WTC11 (cell line): ENCODE measurements around the gene FLYWCH2. TPM values are rescaled to one million over a fixed set of nuclear protein-coding genes. Genes with fewer than 3 reads are reported as not detected.

Source experiments
- ATAC-seq: fragments of 200-7000 bp; cut with Tn5 transposase; 2 replicates; pipeline ENCODE4 v1.10.0; 2021; ENCODE audit warnings: mild to moderate bottlenecking, moderate library complexity
- CTCF ChIA-PET: fragments of 300-600 bp; sonication (Branson Sonifier 250); formaldehyde crosslinking; loops from one replicate; lab custom pipeline; 2021; ENCODE audit warnings: antibody characterized with exemption; lab: Charles Lee
- POLR2A ChIA-PET: fragments of 350-600 bp; sonication (Branson Sonifier 250); formaldehyde crosslinking; loops from one replicate; lab custom pipeline; 2021; ENCODE audit warnings: antibody characterized with exemption; lab: Charles Lee
- DNase-seq: peaks from one replicate; pipeline ENCODE4 v3.0.0; 2021; ENCODE audit warnings: low spot score
- H3K27ac Mint-ChIP-seq: 2 replicates; pipeline ENCODE4 v1.8.0; 2021; ENCODE audit warnings: mixed read lengths
- H3K27me3 Mint-ChIP-seq: 2 replicates; pipeline ENCODE4 v1.8.0; 2021; ENCODE audit warnings: low read depth, mild to moderate bottlenecking, moderate library complexity, mixed read lengths
- H3K36me3 Mint-ChIP-seq: 2 replicates; pipeline ENCODE4 v1.8.0; 2021; ENCODE audit warnings: mixed read lengths
- H3K4me1 Mint-ChIP-seq: 2 replicates; pipeline ENCODE4 v1.8.0; 2022; ENCODE audit warnings: mixed read lengths
- H3K4me3 Mint-ChIP-seq: 2 replicates; pipeline ENCODE4 v1.8.0; 2021; ENCODE audit warnings: mild to moderate bottlenecking, moderate library complexity, mixed read lengths
- H3K9me3 Mint-ChIP-seq: 2 replicates; pipeline ENCODE4 v1.8.0; 2021; ENCODE audit warnings: mixed read lengths
- ATF1 ChIP-seq: sonication (generic); formaldehyde crosslinking; IDR thresholded peaks from 2 replicates; pipeline ENCODE4 v1.8.1; 2023; ENCODE audit warnings: mild to moderate bottlenecking, moderate library complexity, missing genetic modification reagents
- ATF6 ChIP-seq: sonication (generic); formaldehyde crosslinking; IDR thresholded peaks from 2 replicates; pipeline ENCODE4 v1.8.1; 2023; ENCODE audit warnings: mild to moderate bottlenecking, missing genetic modification reagents
- CREB1 ChIP-seq: sonication (generic); formaldehyde crosslinking; IDR thresholded peaks from 2 replicates; pipeline ENCODE4 v1.8.0; 2023; ENCODE audit warnings: mild to moderate bottlenecking, missing genetic modification reagents
- CREM ChIP-seq: sonication (generic); formaldehyde crosslinking; IDR thresholded peaks from 2 replicates; pipeline ENCODE4 v1.8.1; 2022; ENCODE audit warnings: mild to moderate bottlenecking, missing genetic modification reagents, moderate library complexity
- CTCF ChIP-seq: fragments of 200-600 bp; IDR thresholded peaks from 2 replicates; pipeline ENCODE4 v1.8.0; 2022; ENCODE audit warnings: antibody characterized with exemption
- GTF2I ChIP-seq: fragments of 250-450 bp; sonication (Bioruptor Pico); conservative IDR thresholded peaks from 2 replicates; pipeline ENCODE4 v1.4.0; 2021; ENCODE audit warnings: mild to moderate bottlenecking
- HMGA2 ChIP-seq: fragments of 250-450 bp; sonication (Bioruptor Pico); IDR thresholded peaks from 2 replicates; pipeline ENCODE4 v1.4.0; 2021; ENCODE audit warnings: mild to moderate bottlenecking, moderate library complexity
- IRF1 ChIP-seq: sonication (generic); formaldehyde crosslinking; IDR thresholded peaks from 2 replicates; pipeline ENCODE4 v1.8.0; 2023; ENCODE audit warnings: missing genetic modification reagents
- JAZF1 ChIP-seq: fragments of 250-450 bp; sonication (Bioruptor Pico); IDR thresholded peaks from 2 replicates; pipeline ENCODE4 v1.9.0; 2021; ENCODE audit warnings: moderate library complexity, mild to moderate bottlenecking, inconsistent platforms
- JUN ChIP-seq: sonication (generic); formaldehyde crosslinking; IDR thresholded peaks from 2 replicates; pipeline ENCODE4 v1.8.0; 2023; ENCODE audit warnings: mild to moderate bottlenecking, missing genetic modification reagents
- MYBL2 ChIP-seq: sonication (generic); formaldehyde crosslinking; IDR thresholded peaks from 2 replicates; pipeline ENCODE4 v1.8.1; 2023; ENCODE audit warnings: mild to moderate bottlenecking, moderate library complexity, missing genetic modification reagents
- NFATC4 ChIP-seq: fragments of 250-450 bp; sonication (Bioruptor Pico); IDR thresholded peaks from 2 replicates; pipeline ENCODE4 v1.9.0; 2021; ENCODE audit warnings: mild to moderate bottlenecking
- NR3C1 ChIP-seq: sonication (generic); formaldehyde crosslinking; conservative IDR thresholded peaks from 2 replicates; pipeline ENCODE4 v1.8.1; 2023; ENCODE audit warnings: low read depth, mild to moderate bottlenecking, missing genetic modification reagents
- SOX15 ChIP-seq: fragments of 250-450 bp; sonication (Bioruptor Pico); IDR thresholded peaks from 2 replicates; pipeline ENCODE4 v1.9.0; 2021; ENCODE audit warnings: mild to moderate bottlenecking
- SP1 ChIP-seq: sonication (generic); formaldehyde crosslinking; conservative IDR thresholded peaks from 2 replicates; pipeline ENCODE4 v1.8.1; 2022; ENCODE audit warnings: missing genetic modification reagents
- TCF7 ChIP-seq: sonication (generic); formaldehyde crosslinking; IDR thresholded peaks from 2 replicates; pipeline ENCODE4 v1.8.0; 2022; ENCODE audit warnings: mild to moderate bottlenecking, low read depth, missing genetic modification reagents, moderate library complexity
- TEAD1 ChIP-seq: sonication (generic); formaldehyde crosslinking; IDR thresholded peaks from 2 replicates; pipeline ENCODE4 v1.8.0; 2022; ENCODE audit warnings: mild to moderate bottlenecking, missing genetic modification reagents
- TEAD4 ChIP-seq: sonication (generic); formaldehyde crosslinking; IDR thresholded peaks from 2 replicates; pipeline ENCODE4 v1.8.0; 2022; ENCODE audit warnings: mild to moderate bottlenecking, missing genetic modification reagents
- USF1 ChIP-seq: sonication (generic); formaldehyde crosslinking; IDR thresholded peaks from 2 replicates; pipeline ENCODE4 v1.8.0; 2022; ENCODE audit warnings: mild to moderate bottlenecking, missing genetic modification reagents
- ZBTB21 ChIP-seq: sonication (generic); formaldehyde crosslinking; IDR thresholded peaks from 2 replicates; pipeline ENCODE4 v1.8.1; 2023; ENCODE audit warnings: mild to moderate bottlenecking, missing genetic modification reagents, borderline replicate concordance
- ZNF281 ChIP-seq: sonication (generic); formaldehyde crosslinking; IDR thresholded peaks from 2 replicates; pipeline ENCODE4 v1.8.0; 2023; ENCODE audit warnings: mild to moderate bottlenecking, missing genetic modification reagents
- ZNF416 ChIP-seq: fragments of 250-450 bp; sonication (Bioruptor Pico); IDR thresholded peaks from 2 replicates; pipeline ENCODE4 v1.9.0; 2021; ENCODE audit warnings: mild to moderate bottlenecking, inconsistent platforms
- ZSCAN18 ChIP-seq: fragments of 250-450 bp; sonication (Bioruptor Pico); IDR thresholded peaks from 2 replicates; pipeline ENCODE4 v2.1.2; 2022; ENCODE audit warnings: mild to moderate bottlenecking, moderate library complexity
- total RNA-seq: library from RNA; stranded (reverse); gene quantifications from 3 replicates; pipeline ENCODE4 v1.2.3, GENCODE V29; 2021
- TF ChIP-seq, protein P1 (sequence below): sonication (generic); formaldehyde crosslinking; IDR thresholded peaks from 2 replicates; pipeline ENCODE4 v1.8.1; 2023; ENCODE audit warnings: mild to moderate bottlenecking, missing genetic modification reagents, moderate library complexity
- TF ChIP-seq, protein P2 (sequence below): sonication (generic); formaldehyde crosslinking; IDR thresholded peaks from 2 replicates; pipeline ENCODE4 v1.8.0; 2022; ENCODE audit warnings: mild to moderate bottlenecking, missing genetic modification reagents
- TF ChIP-seq, protein P3 (sequence below): sonication (generic); formaldehyde crosslinking; IDR thresholded peaks from 2 replicates; pipeline ENCODE4 v1.8.1; 2022; ENCODE audit warnings: mild to moderate bottlenecking, missing genetic modification reagents, moderate library complexity, borderline replicate concordance

The FLYWCH2 gene
- total RNA-seq, 1 experiment from 2014 or later = 20.7 TPM

- ATAC-seq (no peak), DNase-seq (no peak)
- Mint-ChIP-seq H3K36me3 (peaks cover 13% of the 10 kb centered on the region), H3K9me3 (no peaks in the 10 kb centered on the region), H3K4me3 (no peak overlapping the region), H3K27me3 (no peaks in the 10 kb centered on the region), H3K4me1 (no peaks in the 10 kb centered on the region), H3K27ac (no peak overlapping the region)
- no peak for TF ChIP-seq SOX15 (CRISPR knock-in tag)
- no peak for TF ChIP-seq NFATC4 (CRISPR knock-in tag)
- TF ChIP-seq ZNF281 (CRISPR knock-in tag) = no peak
- no peak for TF ChIP-seq HMGA2 (CRISPR knock-in tag)
- no peak for TF ChIP-seq JAZF1 (CRISPR knock-in tag)
- TF ChIP-seq ATF1 (CRISPR knock-in tag) = no peak
- TF ChIP-seq MYBL2 = no peak
- TF ChIP-seq CREM (CRISPR knock-in tag) = no peak
- TF ChIP-seq IRF1 (CRISPR knock-in tag) = no peak
- no peak for TF ChIP-seq CREB1 (CRISPR knock-in tag)
- TF ChIP-seq TEAD1 (CRISPR knock-in tag) = no peak
- no peak for TF ChIP-seq TCF7
- TF ChIP-seq ATF6 (CRISPR knock-in tag) = no peak
- no peak for TF ChIP-seq SP1 (CRISPR knock-in tag)
- no peak for TF ChIP-seq GTF2I (CRISPR knock-in tag)
- CTCF ChIA-PET = interaction anchor here (0.7 to 2.7 kb wide), 2 partner anchors 11 to 104 kb away, joined by 4 to 10 read pairs; no protein-coding TSS in a partner anchor
- POLR2A ChIA-PET = no interaction called here
Observed at GRCh38 chr16:2938206-2938605, 55.2 kb downstream of the FLYWCH2 start.

- H3K36me3 Mint-ChIP-seq = peaks cover 16% of the 10 kb centered on the region
- ChIA-PET POLR2A (no interaction called here), CTCF (interaction anchor here (0.6 to 2.2 kb wide), 3 partner anchors 13 to 142 kb away, joined by 3 to 9 read pairs (median 3); no protein-coding TSS in a partner anchor)
- no peak overlapping the region for H3K27ac Mint-ChIP-seq
- H3K27me3 Mint-ChIP-seq = no peaks in the 10 kb centered on the region
- no peak for TF ChIP-seq USF1
- no peak for TF ChIP-seq TEAD4 (CRISPR knock-in tag)
- TF ChIP-seq ZSCAN18 (CRISPR knock-in tag) = no peak
- TF ChIP-seq HMGA2 (CRISPR knock-in tag) = no peak
- no peak for TF ChIP-seq CTCF
- TF ChIP-seq, protein P1, sequence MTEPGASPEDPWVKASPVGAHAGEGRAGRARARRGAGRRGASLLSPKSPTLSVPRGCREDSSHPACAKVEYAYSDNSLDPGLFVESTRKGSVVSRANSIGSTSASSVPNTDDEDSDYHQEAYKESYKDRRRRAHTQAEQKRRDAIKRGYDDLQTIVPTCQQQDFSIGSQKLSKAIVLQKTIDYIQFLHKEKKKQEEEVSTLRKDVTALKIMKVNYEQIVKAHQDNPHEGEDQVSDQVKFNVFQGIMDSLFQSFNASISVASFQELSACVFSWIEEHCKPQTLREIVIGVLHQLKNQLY (CRISPR knock-in tag) = no peak
- TF ChIP-seq ZBTB21 (CRISPR knock-in tag) = no peak
- TF ChIP-seq, protein P2, sequence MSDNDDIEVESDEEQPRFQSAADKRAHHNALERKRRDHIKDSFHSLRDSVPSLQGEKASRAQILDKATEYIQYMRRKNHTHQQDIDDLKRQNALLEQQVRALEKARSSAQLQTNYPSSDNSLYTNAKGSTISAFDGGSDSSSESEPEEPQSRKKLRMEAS (CRISPR knock-in tag) = no peak
- no peak for TF ChIP-seq JUN
- no peak for TF ChIP-seq JAZF1 (CRISPR knock-in tag)
- TF ChIP-seq ZNF416 (CRISPR knock-in tag) = no peak
- no peak for TF ChIP-seq NR3C1
- TF ChIP-seq, protein P3, sequence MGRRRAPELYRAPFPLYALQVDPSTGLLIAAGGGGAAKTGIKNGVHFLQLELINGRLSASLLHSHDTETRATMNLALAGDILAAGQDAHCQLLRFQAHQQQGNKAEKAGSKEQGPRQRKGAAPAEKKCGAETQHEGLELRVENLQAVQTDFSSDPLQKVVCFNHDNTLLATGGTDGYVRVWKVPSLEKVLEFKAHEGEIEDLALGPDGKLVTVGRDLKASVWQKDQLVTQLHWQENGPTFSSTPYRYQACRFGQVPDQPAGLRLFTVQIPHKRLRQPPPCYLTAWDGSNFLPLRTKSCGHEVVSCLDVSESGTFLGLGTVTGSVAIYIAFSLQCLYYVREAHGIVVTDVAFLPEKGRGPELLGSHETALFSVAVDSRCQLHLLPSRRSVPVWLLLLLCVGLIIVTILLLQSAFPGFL (CRISPR knock-in tag) = no peak
- DNase-seq = no peak
- H3K9me3 Mint-ChIP-seq = no peaks in the 10 kb centered on the region
- H3K4me3 Mint-ChIP-seq = no peak overlapping the region
- no peaks in the 10 kb centered on the region for H3K4me1 Mint-ChIP-seq
- no peak for ATAC-seq
Observed at GRCh38 chr16:2939968-2940367, 57.0 kb downstream of the FLYWCH2 start.
